Fibroblast of gingiva (primary cell): ENCODE measurements around the gene TBCC.
"Not testable (repeated sequence)": the region's sequence is repeated elsewhere in the genome, so short reads cannot be mapped to it uniquely, and the experiment has no call there.

Experiments used
- DNase-seq: peaks from one replicate; pipeline ENCODE4 v3.0.0-alpha.2; 2011; ENCODE audit warnings: low read depth

TBCC gene

DNA sequence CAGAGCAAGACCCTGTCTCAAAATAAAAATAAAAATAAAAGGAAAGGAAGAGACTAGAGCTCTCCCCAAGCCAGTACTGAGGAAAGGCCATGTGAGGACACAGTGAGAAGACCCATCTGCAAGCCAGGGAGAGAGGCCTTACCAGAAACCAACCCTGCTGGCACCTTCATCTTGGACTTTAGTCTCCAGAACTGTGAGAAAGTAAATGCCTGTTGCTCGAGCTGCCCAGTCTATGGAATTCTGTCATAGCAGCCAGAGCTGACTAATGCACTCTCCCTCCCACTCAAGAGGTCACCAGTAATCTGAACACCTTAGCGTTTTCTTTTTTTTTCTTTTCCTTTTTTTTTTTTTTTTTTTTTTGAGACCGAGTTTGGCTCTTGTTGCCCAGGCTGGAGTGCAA, 16.2 kb downstream of the TBCC start:
- DNase-seq = no peak

DNA sequence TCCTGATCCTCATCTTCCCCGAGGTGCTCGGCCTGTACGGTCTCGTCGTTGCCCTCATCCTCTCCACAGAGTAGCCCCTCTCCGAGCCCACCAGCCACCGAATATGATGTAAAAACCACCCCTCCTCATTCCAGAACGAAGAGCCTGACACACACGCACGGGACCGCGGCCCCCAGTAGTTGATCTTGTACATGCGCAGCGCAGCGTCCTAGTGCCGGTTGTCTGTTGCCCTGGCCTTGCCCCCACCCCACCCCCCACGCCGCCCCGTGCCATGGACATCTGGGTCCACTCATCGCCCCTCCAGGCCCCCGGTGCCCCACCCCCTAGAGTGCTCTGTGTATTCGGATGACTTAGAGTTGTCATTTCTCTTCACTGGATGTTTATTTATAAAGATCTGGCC, 18.3 kb downstream of the TBCC start:
- DNase-seq = no peak

DNA sequence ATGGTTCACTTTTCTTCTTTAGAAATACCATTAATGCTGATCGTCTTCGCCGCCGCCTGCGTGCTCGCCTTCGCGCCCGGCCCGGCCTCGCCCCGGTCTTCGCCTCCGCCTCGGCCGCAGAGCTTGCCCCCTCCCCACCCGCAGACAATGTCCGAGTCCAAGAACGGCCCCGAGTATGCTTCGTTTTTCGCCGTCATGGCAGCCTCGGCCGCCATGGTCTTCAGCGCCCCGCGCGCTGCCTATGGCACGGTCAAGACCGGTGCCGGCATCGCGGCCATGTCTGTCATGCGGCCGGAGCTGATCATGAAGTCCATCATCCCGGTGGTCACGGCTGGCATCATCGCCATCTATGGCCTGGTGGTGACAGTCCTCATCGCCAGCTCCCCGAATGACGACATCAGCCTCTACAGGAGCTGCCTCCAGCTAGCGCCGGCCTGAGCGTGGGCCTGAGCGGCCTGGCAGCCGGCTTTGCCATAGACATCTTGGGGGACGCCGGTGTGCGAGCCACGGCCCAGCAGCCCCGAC, 18.8 kb downstream of the TBCC start:
- no peak for DNase-seq

DNA sequence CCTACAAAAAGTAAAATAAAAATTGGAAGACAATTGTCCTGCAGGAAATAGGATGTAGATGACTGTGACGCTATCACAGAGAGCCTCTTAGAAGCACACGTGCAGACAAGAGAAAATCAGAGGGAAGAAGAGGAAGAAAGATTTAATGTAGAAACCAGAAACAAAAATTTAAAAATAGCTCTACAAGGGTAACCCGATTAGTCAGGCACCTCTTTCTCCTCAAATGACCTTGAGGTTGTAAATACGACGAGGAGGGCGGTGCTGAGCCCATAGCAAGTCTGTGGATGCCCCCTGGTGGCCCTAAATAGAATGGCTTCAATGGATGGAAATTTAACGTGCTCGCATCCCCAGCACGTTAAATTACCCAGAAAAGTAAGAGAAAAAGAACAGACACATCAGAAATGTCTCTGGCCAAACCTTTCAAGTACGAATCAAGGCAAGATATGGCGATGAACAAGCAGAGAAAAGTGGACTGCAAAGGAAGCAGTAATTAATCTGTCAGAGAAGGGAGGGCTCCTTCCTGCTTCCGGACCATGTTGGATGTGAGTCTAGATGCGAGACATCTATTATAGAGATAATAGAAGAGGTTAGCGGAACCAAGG, 19.3 kb downstream of the TBCC start:
- DNase-seq = peak; percentile 89

DNA sequence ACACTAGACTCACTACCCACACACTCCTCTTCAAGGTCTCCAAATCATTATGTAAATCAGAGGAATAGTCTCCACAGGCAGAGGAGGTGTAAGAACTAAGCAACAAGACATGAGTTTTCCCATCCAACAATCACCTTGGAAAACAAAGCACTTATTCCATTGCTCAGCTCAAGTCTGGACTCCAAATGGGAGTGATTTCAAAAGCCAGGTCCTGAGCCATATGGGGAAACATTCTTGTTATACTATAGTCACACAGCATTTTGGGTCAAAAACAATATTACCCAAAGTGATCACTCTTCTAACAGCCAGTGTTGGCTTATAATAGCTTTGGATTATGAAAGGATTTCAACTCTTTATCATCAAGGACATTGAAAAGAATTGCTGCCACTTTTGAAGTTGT, 19.9 kb downstream of the TBCC start:
- DNase-seq = no peak

DNA sequence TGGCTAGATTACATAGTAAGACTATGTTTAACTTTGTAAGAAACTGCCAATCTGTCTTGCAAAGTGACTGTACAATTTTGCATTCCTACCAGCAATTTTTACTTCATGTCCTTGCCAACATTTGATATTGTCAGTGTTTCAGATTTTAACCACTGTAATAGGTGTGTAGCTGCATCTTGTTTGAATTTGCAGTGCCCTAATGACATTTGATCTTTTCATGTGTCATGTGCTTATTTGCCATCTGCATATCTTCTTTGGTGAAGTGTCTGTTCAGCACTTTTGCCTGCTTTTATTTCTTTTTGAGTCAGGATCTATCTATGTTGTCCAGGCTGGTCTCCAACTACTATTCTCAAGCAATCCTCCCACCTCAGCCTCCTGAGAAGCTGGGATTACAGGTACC, 21.1 kb downstream of the TBCC start:
- DNase-seq = no peak

DNA sequence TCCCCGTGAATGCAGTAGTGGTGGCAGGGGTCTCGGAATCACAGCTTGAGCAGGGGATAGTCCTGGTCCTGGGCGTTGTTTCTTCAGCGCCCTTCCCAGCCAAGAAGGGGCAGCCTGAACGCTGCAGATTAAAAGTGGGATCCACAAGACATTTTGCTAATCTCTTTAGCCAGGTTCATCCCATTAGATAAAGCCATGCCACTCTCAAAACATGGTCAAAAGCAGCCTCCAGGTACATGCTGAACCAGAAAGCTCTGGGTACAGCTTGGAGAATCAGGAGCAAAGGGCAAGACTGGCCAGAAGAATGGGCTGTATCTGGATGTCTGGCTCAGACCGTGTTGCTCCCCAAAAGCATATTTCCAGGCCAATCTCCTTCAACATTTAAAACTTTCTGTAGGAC, 23.4 kb downstream of the TBCC start, which contains the start of gene PRPH2:
Gene PRPH2 (minus strand): TSS at position 101 of the 400 bp plus-strand sequence. CDS start 263 bp downstream, outside the sequence.
- no peak for DNase-seq

DNA sequence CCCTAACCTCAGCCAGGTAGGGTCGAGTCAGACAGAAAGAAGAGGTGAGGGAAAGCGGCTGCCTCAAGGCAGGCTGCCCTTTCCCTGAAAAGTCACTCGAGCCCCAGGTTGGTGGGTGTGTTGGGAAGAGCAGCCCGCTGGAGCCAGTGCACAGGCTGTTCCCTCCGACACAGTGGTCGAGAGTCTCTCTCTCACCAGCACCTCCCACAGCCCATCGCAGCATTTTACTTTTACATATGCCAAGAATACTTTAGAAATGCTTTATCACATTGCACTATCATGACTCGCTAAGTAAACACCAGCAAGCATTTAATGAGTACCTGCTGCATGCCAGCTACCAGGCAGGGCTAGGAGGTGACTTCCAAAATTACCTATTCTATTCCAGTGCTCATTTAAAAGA, 25.2 kb downstream of the TBCC start:
- no peak for DNase-seq

DNA sequence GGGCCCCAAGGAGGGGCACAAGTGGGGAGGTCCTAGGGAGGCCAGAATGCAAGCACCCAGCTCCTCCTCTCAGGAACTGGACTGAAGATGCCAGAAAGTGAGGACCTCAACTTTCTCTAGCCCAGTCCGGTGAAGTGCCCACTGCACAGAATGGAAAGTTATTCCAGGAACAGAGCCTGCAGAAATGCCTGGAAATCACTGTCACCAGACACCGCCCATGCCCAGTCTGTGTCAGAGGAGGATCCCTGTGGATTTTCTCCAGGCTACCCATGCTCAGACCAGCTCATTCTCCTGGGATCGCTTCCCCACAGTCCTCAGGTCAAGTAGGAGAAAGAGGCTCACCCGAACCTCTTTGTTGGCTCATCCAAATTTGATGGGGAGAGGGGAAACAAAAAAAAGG, 30.0 kb downstream of the TBCC start:
- no peak for DNase-seq

DNA sequence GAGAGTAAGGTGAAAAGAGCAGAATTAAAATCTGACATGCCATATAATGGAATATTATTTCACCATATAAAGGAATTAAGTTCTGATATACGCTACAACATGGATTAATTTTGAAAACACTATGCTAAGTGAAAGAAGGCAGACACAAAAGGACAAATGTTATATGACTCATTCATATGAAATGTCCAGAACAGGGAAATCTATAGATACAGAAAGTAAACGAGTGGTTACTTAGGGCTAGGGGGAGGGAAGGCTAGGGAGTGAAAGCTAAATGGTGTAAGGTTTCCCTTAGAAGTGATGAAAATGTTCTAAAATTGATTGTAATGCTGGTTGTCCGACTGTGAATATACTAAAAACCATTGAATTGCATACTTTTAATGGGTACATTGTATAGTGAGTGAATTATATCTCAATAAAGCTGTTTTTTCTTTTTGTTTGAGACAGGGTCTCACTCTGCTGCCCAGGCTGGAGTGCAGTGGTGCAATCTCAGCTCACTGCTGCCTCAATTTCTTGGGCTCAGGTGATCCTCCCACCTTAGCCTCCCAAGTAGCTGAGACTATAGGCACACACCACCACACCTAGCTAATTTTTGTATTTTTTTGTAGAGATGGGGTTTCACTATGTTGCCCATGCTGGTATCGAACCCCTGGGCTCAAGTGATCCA, 31.7 kb downstream of the TBCC start:
- peak; percentile 27 for DNase-seq

DNA sequence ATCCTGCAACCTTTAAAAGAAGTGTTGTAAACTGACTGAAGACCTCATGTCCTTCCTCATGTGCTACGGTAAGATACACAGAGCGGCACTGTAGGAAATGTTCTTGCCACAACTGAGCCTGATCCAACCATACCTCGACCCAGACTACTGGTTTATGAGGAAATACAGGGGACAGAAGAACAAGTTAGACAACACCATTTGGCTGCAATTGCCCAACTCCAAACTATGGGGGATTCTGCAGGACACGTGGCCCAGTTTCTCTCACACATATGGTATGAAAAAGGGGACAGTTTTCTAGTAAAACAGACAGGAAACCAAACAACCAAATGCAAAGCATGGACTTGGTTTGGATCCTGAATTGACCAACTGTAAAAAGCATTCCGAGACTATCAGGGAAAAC, 34.0 kb downstream of the TBCC start:
- DNase-seq = no peak

DNA sequence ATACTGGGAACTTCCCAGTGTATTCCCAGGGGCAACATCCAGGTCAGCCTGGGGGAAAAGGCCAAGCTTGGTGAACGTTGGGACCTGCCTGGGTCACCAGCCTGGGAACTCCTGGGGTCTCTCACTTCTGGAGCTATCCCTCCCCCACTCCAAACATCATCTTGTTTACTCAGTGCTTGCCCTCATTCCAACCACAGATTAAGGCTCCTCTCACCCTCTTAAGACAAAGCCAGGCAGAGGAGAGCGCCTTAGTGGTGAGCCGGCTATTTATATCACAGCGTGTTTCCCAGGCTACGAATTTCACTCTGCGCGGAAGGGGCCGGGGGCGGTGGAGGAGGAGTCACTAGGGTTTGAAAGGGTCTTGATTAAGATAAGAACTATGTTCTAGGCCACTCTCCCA, 35.6 kb downstream of the TBCC start:
- DNase-seq = no peak

DNA sequence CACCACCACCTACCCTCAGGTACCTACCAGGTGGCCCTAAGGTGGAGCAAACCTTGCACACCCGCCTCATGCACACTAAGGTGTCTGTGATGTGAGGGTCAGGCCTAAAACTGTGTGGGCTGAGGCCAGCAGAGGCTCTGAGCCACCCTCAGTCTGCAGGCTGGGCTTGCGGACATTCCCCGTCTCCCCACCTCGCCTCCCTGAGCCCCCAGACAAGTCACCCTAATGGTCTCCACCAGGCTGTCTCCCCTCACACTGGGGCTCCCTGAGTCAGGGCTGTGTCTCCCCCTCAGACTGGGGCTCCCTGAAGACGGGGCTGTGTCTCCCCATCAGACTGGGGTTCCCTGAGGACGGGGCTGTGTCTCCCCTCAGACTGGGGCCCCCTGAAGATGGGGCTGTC, 36.0 kb downstream of the TBCC start:
- DNase-seq = no peak

DNA sequence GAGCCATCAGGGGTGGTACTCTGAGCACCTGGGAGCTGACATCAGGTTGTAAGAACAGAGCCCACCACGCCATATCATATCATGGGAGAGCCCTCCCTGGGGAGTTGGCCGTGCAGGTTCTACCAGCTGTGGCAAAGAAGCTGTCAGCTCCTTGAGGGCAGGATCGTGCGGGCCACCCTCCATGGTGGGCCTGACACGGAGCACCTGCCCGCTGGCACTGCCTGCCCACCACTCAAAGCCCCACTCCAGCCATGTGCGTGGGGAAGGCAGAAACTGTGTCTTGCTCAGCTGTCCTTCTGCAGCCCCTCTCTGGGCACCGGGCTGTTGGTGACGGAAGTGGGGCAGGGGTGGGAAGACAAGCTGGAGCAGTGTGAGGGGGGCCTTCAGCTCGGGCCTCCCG, 37.8 kb downstream of the TBCC start:
- no peak for DNase-seq

DNA sequence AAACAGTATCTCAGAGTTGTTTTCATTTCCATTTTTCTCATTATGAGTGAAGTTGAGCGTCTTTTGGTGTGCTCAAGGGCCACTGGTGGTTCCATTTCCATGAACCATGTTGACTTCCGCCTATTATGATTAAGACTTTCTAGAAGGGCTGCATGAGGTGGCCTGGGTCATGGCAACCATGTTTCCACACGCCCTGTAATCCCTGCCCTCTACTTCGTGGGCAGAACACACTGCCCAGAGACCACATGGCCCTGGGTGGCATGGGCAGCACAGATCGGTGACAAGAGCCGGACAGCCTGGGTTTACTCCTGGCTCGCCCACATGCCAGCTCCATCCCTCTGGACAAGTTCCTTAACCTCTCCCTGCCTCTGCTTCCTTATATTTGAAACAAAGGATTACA, 38.3 kb downstream of the TBCC start:
- no peak for DNase-seq

DNA sequence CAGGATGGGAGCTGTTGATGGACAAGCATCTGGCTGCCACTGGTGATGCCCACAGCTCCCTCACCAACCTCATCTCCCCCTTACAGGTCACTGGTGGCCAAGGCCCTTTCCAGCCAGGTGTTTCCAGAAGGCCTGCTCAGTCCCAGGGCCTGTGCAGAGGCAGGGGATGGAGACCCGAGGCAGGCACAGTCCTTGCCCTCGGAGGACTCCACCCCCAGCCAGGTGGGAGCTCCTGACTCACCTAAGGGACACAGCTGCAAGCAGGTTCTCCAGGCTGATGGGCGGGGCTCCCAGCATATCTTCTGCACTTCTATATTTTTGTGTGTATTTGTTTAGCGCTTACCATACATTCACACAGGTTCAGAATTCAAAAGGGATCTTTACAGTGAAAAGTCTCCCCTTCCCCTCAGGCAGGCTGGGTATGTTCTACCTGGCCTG, 40.9 kb downstream of the TBCC start:
- DNase-seq = no peak

DNA sequence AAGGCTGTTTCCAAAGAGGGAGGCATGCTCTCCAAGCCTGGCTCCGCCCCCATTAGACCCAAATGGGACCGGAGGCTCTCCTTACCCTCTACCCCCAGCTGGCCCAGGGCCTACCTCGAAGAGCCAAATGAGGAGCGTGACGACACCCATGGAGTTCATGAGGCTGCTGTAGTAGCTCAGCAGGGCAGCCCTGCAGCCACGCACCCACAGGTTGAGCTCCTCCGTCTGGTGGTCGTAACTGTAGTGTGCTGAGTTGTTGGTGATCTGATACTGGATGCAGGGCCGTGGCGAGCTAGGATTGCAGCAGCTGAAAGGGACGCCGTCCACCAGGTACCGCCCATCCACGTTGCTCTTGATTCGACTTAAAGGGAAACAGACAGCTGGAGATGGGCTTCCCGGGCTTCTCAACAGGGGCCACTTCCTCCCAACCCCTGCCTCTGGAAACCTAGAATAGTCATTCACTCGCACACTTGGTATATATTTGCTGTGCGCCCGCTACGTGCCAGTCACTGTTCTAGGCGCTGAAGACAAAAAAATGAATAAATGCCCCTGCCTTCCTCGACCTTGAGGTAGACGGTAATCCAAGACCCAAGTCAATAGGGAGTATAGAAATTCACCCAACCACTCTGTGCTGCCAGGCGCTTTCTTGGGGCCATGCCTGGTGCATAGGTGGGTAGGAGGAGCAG, 41.5 kb downstream of the TBCC start:
- DNase-seq = peak; percentile 57

DNA sequence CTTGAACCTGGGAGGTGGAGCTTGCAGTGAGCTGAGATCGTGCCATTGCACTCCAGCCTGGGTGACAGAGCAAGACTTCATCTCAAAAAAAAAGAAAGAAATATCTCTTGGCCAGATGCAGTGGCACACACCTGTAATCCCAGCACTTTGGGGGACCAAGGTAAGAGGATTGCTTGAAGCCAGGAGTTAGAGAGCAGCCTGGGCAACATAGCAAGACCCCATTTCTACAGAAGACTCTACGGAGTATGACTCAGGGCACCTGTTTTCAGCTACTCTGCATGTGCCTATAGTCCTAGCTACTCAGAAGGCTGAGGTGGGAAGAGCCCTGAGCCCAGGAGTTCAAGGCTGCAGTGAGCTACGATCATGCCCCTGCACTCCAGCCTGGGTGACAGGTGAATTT, 43.1 kb downstream of the TBCC start:
- DNase-seq = not testable (repeated sequence)

DNA sequence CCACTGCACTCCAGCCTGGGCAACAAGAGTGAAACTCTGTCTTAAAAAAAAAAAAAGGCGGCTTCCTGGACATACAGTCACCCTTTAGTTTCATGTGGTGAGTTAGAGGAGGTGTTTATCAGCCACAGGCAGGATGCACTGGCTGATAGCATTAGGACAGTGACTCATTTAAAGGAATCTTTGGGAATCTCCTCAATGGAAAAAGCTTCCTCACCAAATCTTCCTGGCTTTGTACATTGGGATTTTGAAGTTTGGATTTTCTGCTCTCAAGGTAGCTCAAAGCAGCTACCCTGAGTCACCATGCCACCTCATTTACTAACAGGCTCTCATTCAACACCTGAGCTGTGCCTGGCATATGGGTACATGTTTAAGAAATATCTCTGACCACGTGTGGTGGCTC, 43.7 kb downstream of the TBCC start:
- no peak for DNase-seq

DNA sequence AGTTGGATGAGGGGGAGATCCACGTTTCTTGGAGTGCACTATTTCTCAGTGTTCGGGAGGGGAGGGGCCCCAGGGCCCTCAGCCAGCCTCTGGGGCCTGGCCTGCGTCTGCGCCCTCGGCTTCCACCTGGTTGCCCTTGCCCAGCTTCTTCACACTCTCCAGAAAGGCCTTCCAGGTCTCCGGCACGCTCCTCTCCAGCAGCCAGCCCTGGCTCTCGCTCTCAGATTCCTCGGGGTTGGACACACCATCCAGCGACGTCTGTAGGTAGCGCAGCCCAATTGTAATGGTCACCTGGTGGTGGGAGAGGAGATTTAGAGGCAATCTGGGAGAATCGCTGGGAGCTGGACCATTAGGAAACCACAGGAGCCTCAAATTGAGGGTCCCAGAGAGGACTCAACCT, 47.7 kb downstream of the TBCC start:
- DNase-seq = no peak

DNA sequence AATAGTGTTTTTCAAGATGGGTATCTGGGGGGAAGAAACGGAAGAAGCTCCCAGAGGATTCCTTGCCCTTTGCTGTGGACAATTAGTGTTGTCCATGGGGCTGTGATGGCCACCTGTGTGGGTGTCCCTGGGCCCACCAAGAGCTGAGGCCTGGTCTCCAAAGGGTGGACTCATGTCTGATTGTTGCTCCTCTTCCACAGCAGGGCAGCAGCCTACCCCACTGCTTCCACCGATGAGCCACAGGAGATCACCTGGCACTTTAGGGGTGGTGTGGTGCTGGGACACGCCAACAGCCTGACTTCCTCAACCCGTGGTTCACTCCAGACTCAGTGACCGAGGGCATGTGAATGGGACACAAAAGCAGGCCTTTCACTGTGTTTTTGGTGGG, 48.6 kb downstream of the TBCC start:
- DNase-seq = no peak

DNA sequence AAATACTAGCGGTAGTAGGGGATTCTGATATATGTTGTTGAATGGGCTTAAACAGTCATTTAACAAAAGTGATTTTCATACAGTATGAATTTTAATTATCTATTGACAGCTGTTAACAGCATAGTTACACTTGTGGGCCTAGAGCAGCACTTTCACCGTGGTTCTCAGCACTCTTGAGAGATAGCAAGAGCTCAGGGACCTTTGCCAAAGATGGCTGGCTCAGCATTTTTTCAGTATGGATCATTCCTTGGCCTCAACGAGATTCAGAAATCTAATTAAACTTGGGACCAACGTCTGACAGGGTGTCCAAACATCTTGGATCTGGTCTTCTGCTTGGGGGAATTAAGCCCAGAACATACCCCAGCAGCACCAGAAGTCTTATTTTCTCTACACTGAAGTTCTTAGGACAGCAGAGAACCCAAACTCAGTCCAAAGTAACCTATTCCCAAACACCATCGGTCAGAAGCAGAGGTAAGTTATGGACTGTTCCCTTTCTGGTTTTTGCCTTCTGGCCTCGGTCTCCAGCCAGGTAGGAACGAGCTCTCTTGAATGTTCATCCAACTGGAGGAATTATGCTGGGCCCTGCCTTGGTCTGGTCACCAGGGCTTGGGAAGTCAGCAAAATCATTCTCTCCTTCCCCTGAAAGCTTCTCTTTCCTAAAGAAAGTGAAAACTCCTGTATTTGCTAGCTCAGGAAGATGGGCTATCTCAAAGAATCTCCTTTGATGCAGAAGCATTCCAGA, 49.2 kb downstream of the TBCC start:
- DNase-seq = peak; percentile 75

DNA sequence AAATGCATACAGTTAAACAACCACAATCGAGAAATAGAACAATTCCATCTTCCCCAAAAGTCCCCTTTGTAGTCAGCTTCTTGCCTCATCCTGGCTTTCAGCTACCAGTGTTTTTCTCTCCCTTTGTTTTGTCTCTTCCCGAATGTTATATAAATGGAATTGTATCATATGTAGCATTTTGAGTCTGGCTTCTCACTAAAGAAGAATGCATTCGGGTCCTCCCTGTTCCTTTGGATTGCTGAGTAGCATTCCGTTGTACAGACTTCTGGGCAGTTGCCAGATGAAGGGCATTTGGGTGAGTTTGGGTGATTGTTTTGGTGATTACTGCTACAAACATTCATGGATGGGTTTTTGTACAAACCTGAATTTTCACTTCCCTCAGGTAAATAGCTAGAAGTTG, 51.3 kb downstream of the TBCC start:
- peak; percentile 53 for DNase-seq
